Memory B cell (primary cell): Measurements from ENCODE around the gene OGFR.

ENCODE experiments used
- ATAC-seq: fragments of 150-1000 bp; cut with Tn5 transposase; 2 replicates; pipeline ENCODE4 v1.10.0; 2021; ENCODE audit warnings: low read depth, mild to moderate bottlenecking, moderate library complexity
- DNase-seq, 2 donors: peaks; one replicate each; pipeline ENCODE4 v3.0.0; 2022; ENCODE audit warnings: low spot score in 2 of 2
- H3K27ac Mint-ChIP-seq: one replicate; pipeline ENCODE4 v1.8.0; 2022; ENCODE audit warnings: mild to moderate bottlenecking, moderate library complexity, mixed read lengths
- H3K27me3 Mint-ChIP-seq: one replicate; pipeline ENCODE4 v1.8.0; 2022; ENCODE audit warnings: mixed read lengths
- H3K36me3 Mint-ChIP-seq: one replicate; pipeline ENCODE4 v1.8.0; 2022; ENCODE audit warnings: mild to moderate bottlenecking, mixed read lengths
- H3K4me1 Mint-ChIP-seq: one replicate; pipeline ENCODE4 v1.8.0; 2022; ENCODE audit warnings: mixed read lengths
- H3K4me3 Mint-ChIP-seq: one replicate; pipeline ENCODE4 v1.8.0; 2022; ENCODE audit warnings: mild to moderate bottlenecking, moderate library complexity, mixed read lengths
- H3K9me3 Mint-ChIP-seq: one replicate; pipeline ENCODE4 v1.8.0; 2022; ENCODE audit warnings: mixed read lengths

The OGFR gene

DNA sequence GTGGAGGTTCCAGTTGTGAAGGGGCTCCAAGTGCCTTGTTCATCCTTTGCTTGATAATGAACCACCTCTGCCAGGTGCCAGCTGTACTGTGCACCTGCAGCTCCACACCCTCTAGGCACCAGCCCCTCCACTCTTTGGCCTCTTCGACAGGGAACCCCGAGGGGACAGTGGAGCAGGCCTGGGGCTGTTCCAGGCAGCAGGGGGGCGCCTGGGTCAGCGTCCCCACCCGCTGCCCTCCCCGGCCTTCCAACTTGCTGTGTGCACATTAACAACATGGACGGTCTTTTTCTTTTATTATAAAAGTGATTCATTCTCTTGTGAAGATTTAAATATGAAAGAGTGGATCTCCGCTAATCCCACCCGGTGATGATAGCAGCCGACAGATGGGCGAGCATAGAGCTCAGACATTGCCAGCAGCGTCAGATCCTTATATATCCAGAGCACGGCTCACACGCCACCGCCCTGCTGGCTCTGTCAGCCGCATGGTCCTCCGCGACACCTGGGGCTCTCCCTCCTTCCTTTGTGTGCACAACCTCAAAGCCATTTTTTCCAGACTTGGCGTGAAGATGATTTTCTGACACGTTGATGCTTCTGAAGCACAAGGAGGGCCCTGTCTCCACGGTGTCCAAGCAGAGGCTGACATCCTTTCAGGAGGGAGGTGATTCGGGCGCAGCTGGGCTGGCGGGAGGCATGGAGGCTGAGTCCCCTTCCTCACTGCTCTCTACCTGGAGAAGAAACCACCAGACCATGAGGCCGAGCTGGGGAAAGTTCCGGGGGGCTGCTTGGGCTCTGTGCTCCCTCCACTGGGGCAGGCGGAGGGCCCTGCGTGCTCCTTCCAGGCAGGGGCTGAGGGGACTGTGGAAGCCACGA lies 30.6 kb upstream of the OGFR start:
- ATAC-seq (no peak), DNase-seq (no peak)
- Mint-ChIP-seq H3K27me3 (peaks cover 6% of the 10 kb centered on the region), H3K9me3 (no peaks in the 10 kb centered on the region), H3K4me1 (peaks cover 19% of the 10 kb centered on the region), H3K36me3 (no peaks in the 10 kb centered on the region), H3K4me3 (no peak overlapping the region), H3K27ac (no peak overlapping the region)

DNA sequence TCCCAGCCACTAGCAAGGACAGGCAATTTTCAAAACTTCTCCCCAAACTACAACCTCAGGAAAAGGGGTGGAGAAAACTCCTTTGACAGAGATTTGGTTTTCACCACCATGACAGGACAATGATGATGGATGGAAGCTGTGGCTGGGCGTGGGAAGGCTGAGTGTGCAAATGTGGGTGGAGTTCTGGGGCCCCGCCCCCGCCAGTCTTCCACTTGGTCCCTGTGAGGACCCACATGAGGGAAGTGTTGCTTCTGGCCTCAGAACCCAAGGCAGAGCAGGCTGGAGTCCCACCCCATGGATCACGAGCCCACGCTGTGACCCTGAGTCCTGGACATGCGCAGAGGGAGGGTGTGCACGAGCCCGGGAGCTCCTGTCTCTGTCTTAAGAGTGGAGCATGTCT lies 29.9 kb upstream of the OGFR start:
- no peaks in the 10 kb centered on the region for H3K36me3 Mint-ChIP-seq
- no peaks in the 10 kb centered on the region for H3K9me3 Mint-ChIP-seq
- no peak overlapping the region for H3K4me3 Mint-ChIP-seq
- DNase-seq (no peak), ATAC-seq (no peak)
- peaks cover 2% of the 10 kb centered on the region for H3K27me3 Mint-ChIP-seq
- no peak overlapping the region for H3K27ac Mint-ChIP-seq
- peaks cover 19% of the 10 kb centered on the region for H3K4me1 Mint-ChIP-seq

DNA sequence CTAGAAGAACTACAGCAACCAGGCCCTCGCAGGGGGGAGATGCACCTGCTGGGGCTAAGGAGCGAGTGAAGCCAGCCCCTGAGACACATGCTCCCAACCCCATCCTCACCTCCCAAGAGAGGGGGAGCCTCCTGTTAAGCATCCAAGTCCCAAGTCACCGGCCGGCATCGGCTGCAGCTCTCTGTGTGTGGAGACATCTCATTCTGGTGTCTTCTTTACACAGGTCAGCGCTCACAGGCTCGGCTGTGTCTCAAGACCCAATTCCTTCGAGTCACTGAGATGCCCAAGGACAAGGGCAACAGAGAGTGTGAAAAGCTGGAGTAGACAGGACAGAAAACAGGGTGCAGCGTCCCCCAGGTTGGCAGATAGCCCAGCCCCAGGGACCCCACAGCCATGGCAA lies 29.4 kb upstream of the OGFR start:
- Mint-ChIP-seq H3K4me1 (peaks cover 19% of the 10 kb centered on the region), H3K27me3 (peaks cover 2% of the 10 kb centered on the region), H3K9me3 (no peaks in the 10 kb centered on the region), H3K27ac (no peak overlapping the region), H3K4me3 (no peak overlapping the region), H3K36me3 (no peaks in the 10 kb centered on the region)
- DNase-seq = no peak
- no peak for ATAC-seq

DNA sequence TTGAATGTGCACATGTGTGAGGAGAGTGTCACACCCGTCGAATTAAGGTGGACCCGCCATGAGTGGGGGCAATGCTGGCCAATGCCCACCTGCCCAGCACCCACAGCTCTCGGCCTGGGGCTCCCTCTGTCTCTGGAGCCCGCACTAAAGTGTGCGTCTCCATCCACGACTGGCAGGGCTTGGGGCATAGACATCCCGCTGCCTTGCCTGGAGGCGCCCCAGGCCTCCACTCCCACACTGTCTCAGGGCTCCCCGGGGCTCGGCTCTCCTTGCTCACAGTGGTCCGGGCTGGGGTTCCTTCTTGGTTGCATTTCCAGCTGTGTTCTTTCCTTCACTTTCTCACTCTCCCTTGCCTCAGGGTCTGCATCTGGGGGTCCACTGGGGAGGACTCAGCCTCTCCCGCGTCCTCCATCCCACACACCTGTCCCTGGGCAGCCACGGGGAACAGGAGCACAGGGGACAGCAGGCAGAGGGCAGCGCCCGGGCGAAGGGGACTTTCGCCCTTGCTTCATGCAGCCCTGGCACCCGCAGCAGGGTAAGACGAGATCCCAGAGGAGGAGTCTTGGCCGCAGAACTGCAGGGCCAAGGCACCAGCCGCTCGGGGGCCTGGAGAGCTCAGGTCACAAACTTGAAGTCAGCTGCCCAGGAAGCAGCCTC lies 28.5 kb upstream of the OGFR start:
- H3K4me1 Mint-ChIP-seq = peaks cover 19% of the 10 kb centered on the region

DNA sequence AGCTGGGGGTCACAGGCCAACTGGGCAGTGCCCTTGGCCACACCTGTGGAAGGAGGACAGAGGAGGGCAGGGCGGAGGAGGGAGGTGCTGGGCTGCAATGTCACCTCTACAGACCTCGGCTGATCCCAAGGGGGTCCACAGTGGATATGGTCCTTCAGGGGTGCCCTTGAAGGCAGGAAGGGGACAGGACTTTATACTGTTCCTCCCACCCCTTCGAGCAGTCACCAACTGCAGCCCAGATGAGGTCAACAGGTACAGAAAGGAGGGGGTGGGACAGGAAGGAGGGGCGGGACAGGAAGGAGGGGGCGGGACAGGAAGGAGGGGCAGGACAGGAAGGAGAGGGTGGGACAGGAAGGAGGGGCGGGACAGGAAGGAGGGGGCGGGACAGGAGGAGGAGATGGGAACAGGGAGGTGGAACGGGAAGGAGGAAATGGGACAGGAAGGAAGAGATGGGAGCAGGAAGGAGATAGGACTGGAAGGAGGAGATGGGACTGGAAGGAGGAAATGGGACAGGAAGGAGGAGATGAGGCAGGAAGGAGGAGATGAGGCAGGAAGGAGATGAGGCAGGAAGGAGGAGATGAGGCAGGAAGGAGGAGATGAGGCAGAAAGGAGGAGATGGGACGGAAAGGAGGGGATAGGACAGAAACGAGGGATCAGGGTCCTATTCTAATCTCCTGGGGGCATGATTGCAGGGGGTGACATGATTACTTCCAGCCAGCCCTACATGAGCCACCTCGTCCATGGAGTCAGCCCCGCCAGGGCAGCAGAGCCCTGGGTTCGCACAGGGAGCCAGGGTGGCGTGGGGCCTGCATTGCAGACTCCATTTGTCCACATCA lies 27.7 kb upstream of the OGFR start:
- Mint-ChIP-seq H3K4me3 (peak overlapping the region; percentile 74), H3K36me3 (no peaks in the 10 kb centered on the region), H3K27ac (peak overlapping the region; percentile 91), H3K27me3 (no peaks in the 10 kb centered on the region), H3K9me3 (no peaks in the 10 kb centered on the region), H3K4me1 (peaks cover 19% of the 10 kb centered on the region)
- ATAC-seq (peak; percentile 78), DNase-seq (no peak)

More for the DNA sequence above, 28.5 kb upstream of the OGFR start:
- Mint-ChIP-seq H3K27me3 (peaks cover 2% of the 10 kb centered on the region), H3K9me3 (no peaks in the 10 kb centered on the region), H3K4me3 (peak overlapping the region; percentile 11), H3K27ac (no peak overlapping the region), H3K36me3 (no peaks in the 10 kb centered on the region)
- ATAC-seq = no peak
- DNase-seq = no peak

DNA sequence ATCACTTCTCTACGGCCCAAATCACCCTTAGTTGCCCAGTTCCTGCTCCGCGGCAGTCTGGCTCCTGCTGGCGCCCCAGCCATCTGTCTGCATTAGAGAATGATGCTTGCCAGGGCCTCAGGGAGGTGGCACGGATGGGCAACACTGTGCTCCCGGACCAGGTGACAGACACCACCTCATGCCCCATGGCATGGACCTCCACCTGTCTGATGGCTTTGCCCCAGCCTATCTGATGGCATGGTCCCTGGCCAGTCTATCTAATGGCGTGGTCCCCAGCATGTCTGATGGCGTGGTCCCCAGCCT lies 27.2 kb upstream of the OGFR start:
- H3K27me3 Mint-ChIP-seq = no peaks in the 10 kb centered on the region
- H3K36me3 Mint-ChIP-seq = no peaks in the 10 kb centered on the region
- peak overlapping the region; percentile 91 for H3K27ac Mint-ChIP-seq
- H3K9me3 Mint-ChIP-seq = no peaks in the 10 kb centered on the region
- H3K4me3 Mint-ChIP-seq = no peak overlapping the region
- ATAC-seq (no peak), DNase-seq (no peak)
- H3K4me1 Mint-ChIP-seq = peaks cover 21% of the 10 kb centered on the region

DNA sequence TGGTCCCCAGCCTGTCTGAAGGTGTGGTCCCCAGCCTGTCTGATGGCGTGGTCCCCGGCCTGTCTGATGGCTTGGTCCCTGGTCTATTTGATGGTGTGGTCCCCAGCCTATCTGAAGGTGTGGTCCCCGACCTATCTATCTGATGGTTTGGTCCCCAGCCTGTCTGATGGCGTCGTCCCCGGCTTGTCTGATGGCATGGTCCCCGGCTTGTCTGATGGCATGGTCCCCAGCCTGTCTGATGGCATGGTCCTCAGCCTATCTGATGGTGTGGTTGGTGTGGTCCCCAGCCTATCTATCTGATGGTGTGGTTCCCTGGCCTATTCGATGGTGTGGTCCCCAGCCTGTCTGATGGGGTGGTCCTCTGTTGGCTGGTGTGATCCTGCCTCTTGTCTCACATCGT lies 26.6 kb upstream of the OGFR start:
- ATAC-seq (no peak), DNase-seq (no peak)
- Mint-ChIP-seq H3K4me1 (peaks cover 23% of the 10 kb centered on the region), H3K4me3 (no peak overlapping the region), H3K9me3 (no peaks in the 10 kb centered on the region), H3K27ac (no peak overlapping the region), H3K36me3 (no peaks in the 10 kb centered on the region), H3K27me3 (no peaks in the 10 kb centered on the region)

DNA sequence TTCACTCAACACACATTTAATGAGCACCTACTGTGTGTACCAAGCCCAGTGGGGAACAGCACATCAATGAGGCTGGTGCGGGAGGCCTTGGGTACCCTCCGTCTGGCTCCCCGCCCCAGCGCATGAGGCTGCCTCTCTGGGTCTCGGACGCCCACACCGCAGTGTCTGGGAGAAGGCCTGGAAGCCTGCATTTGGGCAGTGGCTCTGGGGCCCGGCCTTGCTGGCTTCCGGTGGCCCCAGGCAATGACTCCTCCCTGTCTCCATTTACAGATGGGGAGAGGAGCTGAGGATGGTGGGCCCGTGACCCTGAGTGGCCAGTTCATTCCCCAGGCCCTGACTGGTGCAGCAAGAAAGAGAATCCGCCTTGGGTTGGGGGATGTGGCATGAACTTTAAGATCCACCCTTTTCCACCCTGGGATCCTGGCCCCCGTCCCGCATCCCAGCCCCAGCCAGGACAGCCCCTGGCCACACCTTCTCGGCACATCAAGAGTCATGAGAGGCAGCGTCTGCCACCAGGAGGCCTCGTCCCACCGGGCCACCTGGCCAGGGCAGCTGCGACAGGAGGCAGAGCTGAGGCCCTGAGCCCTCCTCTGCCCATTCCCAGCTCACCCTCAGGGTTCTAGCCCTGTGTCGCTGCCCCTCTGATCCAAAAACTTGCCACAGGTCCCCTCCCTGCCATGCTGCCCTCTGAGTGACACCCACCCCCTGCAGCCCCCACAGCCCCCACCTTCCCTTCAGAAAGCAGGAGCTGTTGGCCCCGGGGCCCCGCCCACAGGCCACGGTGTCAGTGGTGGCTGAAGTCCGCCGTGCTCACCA lies 25.8 kb upstream of the OGFR start:
- Mint-ChIP-seq H3K4me3 (no peak overlapping the region), H3K27me3 (no peaks in the 10 kb centered on the region), H3K4me1 (peaks cover 23% of the 10 kb centered on the region), H3K27ac (no peak overlapping the region), H3K9me3 (no peaks in the 10 kb centered on the region), H3K36me3 (no peaks in the 10 kb centered on the region)
- ATAC-seq (no peak), DNase-seq (no peak)

DNA sequence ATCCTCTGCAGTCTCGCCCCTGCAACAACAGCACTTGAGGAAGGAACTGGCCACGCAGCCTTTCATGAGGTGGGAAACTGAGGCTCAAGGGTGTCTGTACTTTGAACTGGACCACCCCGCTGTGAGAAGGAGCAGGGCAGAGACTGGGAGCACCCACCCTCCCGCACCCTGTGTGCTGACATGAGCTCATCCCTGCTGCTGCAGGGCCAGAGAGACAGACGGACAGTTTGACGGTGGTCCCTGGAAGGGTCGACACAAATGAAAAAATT lies 25.3 kb upstream of the OGFR start:
- H3K27ac Mint-ChIP-seq = no peak overlapping the region
- ATAC-seq (no peak), DNase-seq (no peak)
- peaks cover 23% of the 10 kb centered on the region for H3K4me1 Mint-ChIP-seq
- H3K4me3 Mint-ChIP-seq = no peak overlapping the region
- no peaks in the 10 kb centered on the region for H3K27me3 Mint-ChIP-seq
- H3K9me3 Mint-ChIP-seq = no peaks in the 10 kb centered on the region
- no peaks in the 10 kb centered on the region for H3K36me3 Mint-ChIP-seq

DNA sequence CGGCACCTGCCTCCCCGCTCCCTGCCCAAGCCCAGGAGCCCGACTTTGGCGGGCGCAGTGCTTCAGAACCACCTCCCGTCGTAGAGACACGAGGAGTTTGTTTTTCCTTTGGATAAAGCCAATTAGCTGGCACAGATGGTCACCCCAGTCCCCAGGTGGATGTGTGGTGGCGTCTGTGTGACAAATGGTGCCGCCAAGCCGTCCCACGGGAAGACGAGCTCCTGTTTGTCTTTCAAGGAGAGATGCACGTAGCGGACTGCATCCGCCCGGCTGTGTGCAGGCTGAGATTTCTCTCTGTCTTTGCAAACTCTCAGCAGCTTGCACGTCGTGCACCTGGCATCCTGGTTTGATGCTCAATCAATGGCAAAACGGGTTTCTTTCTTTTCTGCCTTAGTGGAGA lies 24.4 kb upstream of the OGFR start:
- no peaks in the 10 kb centered on the region for H3K36me3 Mint-ChIP-seq
- DNase-seq (no peak), ATAC-seq (no peak)
- H3K27me3 Mint-ChIP-seq = no peaks in the 10 kb centered on the region
- peaks cover 21% of the 10 kb centered on the region for H3K4me1 Mint-ChIP-seq
- H3K27ac Mint-ChIP-seq = no peak overlapping the region
- no peaks in the 10 kb centered on the region for H3K9me3 Mint-ChIP-seq
- no peak overlapping the region for H3K4me3 Mint-ChIP-seq

DNA sequence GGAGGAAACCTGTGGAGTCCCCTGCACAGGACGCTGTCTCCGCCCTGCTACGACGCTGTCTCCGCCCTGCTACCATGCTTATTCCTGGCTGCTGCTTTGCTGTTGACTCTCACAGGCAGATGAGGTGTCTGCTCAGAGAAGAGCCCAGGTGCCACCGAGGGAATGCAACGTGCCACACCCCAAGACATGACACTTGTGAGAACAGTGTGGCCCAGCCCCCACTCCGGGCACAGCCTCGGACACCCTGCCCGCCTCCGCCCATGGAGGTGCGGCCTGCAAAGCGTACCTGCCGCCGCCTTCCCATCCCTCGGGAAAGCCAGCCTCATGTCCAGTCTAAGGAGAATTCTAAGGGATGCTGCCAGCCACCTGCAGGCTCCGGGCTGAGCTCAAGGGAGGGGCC lies 23.9 kb upstream of the OGFR start:
- no peaks in the 10 kb centered on the region for H3K27me3 Mint-ChIP-seq
- H3K9me3 Mint-ChIP-seq = no peaks in the 10 kb centered on the region
- H3K36me3 Mint-ChIP-seq = no peaks in the 10 kb centered on the region
- DNase-seq (no peak), ATAC-seq (no peak)
- no peak overlapping the region for H3K4me3 Mint-ChIP-seq
- peaks cover 19% of the 10 kb centered on the region for H3K4me1 Mint-ChIP-seq
- H3K27ac Mint-ChIP-seq = no peak overlapping the region

DNA sequence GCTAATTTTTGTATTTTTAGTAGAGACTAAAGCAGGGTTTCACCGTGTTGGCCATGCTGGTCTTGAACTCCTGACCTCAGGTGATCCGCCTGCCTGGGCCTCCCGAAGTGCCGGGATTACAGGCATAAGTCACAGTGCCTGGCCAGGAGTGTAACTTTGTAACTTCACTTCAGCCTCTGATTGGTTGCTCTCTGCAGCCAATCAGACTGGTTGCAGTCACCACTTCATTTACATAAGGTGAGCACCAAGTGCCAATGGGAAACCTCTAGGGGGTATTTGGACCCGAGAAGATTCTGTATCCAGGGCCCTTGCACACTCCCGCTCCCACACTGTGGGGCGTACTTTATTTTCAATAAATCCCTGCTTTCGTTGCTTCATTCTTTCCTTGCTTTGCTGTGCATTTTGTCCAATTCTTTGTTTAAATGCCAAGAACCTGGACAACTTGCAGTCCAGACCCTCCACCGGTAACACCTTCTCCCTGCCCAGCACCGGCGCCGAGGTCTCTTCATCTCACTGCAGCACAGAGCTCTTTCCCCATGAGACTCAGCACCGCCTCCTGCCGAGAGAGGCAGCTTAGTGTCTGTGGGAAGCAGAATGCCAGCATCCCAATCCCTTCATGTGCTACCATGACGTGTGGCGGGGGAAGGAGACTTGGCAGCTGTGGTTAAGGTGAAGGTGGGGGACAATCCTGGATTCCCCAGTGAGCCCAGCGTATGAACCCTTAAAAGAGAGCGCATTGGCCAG lies 22.3 kb upstream of the OGFR start:
- Mint-ChIP-seq H3K9me3 (no peaks in the 10 kb centered on the region), H3K4me1 (peaks cover 6% of the 10 kb centered on the region), H3K4me3 (no peak overlapping the region), H3K36me3 (no peaks in the 10 kb centered on the region), H3K27ac (no peak overlapping the region), H3K27me3 (no peaks in the 10 kb centered on the region)
- no peak for ATAC-seq
- no peak for DNase-seq

DNA sequence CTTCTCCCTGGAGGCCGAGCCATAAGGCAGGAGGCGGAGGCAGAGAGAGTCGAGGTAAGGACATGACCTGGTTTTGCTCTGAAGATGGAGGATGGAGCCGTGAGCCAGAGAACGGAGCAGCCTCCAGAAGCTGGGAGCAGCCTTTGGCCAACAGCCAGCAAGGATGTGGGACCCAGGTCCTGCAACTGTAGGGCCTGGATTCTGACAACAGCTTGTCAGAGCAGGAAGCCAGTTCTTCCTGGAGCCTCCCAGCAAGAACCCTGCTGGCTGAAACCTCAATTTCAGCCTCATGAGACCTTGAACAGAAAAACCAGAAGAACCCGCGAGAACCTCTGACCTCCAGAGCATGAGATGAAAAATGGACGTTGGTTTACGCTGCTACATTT lies 21.7 kb upstream of the OGFR start:
- Mint-ChIP-seq H3K9me3 (no peaks in the 10 kb centered on the region), H3K27me3 (no peaks in the 10 kb centered on the region), H3K4me3 (no peak overlapping the region), H3K4me1 (peaks cover 4% of the 10 kb centered on the region), H3K36me3 (no peaks in the 10 kb centered on the region), H3K27ac (no peak overlapping the region)
- ATAC-seq = no peak
- DNase-seq = no peak
